ENCODE results near the gene KLHL29. TPM values are rescaled to one million over a fixed set of nuclear protein-coding genes. Genes with fewer than 3 reads are reported as not detected.

KLHL29 gene
- total RNA-seq, 1 experiment from 2014 or later = 2.4 TPM

DNA sequence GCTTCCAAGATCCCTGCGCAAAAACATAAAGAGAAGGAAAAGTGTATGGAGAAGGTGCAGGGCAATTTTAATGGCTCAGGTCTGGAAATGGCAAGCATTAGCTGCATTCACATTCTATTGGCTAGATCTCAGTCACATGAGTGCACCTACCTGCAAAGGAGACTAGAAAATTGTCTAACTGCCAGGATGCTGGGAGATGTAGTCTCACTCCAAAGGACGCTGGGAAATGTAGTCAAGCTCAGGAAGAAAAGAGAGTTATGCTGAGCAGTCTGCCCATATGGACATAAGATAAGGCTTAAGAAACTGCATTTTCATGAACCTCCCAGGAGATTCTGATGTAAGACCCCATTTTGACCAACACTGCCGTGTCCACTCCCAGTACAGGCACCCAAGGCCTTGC, 9.5 kb upstream of the KLHL29 start:
- TF ChIP-seq, protein P1, sequence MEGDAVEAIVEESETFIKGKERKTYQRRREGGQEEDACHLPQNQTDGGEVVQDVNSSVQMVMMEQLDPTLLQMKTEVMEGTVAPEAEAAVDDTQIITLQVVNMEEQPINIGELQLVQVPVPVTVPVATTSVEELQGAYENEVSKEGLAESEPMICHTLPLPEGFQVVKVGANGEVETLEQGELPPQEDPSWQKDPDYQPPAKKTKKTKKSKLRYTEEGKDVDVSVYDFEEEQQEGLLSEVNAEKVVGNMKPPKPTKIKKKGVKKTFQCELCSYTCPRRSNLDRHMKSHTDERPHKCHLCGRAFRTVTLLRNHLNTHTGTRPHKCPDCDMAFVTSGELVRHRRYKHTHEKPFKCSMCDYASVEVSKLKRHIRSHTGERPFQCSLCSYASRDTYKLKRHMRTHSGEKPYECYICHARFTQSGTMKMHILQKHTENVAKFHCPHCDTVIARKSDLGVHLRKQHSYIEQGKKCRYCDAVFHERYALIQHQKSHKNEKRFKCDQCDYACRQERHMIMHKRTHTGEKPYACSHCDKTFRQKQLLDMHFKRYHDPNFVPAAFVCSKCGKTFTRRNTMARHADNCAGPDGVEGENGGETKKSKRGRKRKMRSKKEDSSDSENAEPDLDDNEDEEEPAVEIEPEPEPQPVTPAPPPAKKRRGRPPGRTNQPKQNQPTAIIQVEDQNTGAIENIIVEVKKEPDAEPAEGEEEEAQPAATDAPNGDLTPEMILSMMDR (conservative IDR thresholded peaks at IDR 0.05) = no peak
- Histone ChIP-seq H2BK20ac (ENCODE audit: low read depth, low read length, poor library complexity, severe bottlenecking) (no peak overlapping the region), H3K18ac (ENCODE audit: insufficient read length, low read depth, low read length) (no peak overlapping the region), H3K23me2 (ENCODE audit: insufficient read length, low read depth, low read length, poor library complexity, severe bottlenecking) (no peaks in the 10 kb centered on the region), H3K4me2 (ENCODE audit: insufficient read depth, insufficient read length, low read length) (no peak overlapping the region), H3K9ac (ENCODE audit: extremely low read depth, insufficient read length, low read length) (no peak overlapping the region), H2BK5ac (ENCODE audit: insufficient read length, low read length) (no peak overlapping the region), H3K27ac (ENCODE audit: insufficient read length, low read depth, low read length) (no peak overlapping the region), H3K4ac (ENCODE audit: low read depth, low read length) (no peak overlapping the region), H3K27me3 (ENCODE audit: insufficient read depth, low read length) (no peaks in the 10 kb centered on the region; the same call in 1 of the 2 replicates), H3T11ph (ENCODE audit: low read length) (no peak overlapping the region), H3K9me3 (ENCODE audit: control insufficient read depth, low read depth, low read length) (no peaks in the 10 kb centered on the region), H2BK12ac (ENCODE audit: insufficient read length, low read depth, low read length) (no peak overlapping the region), H3K56ac (ENCODE audit: insufficient read length, low read depth, low read length) (no peak overlapping the region), H4K8ac (replicated peaks; ENCODE audit: insufficient read length, low read depth, low read length) (no peak overlapping the region), H2AFZ (ENCODE audit: low read length) (no peak overlapping the region), H3K79me1 (ENCODE audit: insufficient read depth, low read depth, low read length, poor library complexity, severe bottlenecking) (no peaks in the 10 kb centered on the region), H3K23ac (ENCODE audit: insufficient read length, low read depth, low read length) (no peak overlapping the region), H3K79me2 (ENCODE audit: insufficient read depth, low read length) (no peaks in the 10 kb centered on the region), H4K91ac (ENCODE audit: insufficient read length, low read depth, low read length) (no peak overlapping the region), H3K4me1 (ENCODE audit: insufficient read depth, low read length) (no peaks in the 10 kb centered on the region), H3K14ac (ENCODE audit: insufficient read depth, low read length) (no peak overlapping the region), H4K5ac (ENCODE audit: insufficient read length, low read depth, low read length) (no peak overlapping the region), H4K20me1 (ENCODE audit: control insufficient read depth, insufficient read depth, insufficient read length) (no peaks in the 10 kb centered on the region), H2BK15ac (ENCODE audit: low read depth, low read length) (no peak overlapping the region), H2BK120ac (ENCODE audit: low read depth, low read length, poor library complexity, severe bottlenecking) (no peak overlapping the region), H2AK5ac (ENCODE audit: insufficient read length, low read length) (no peak overlapping the region)
- no peak overlapping the region; a peak in 1 of 7 replicates for H3K27ac Mint-ChIP-seq
- H3K9me3 Mint-ChIP-seq = 0 out of 5 replicates have a peak, but pooled peaks cover 0 to 2% of the 10 kb centered on the region in 2 experiments
- no peak for DNase-seq
- peaks cover 30% of the 10 kb centered on the region for H3K27me3 Mint-ChIP-seq (ENCODE audit: low read depth)
- H3K4me1 Mint-ChIP-seq = peaks cover 8 to 10% of the 10 kb centered on the region in 2 experiments
- no peak overlapping the region for H3K4me3 Mint-ChIP-seq
- H3K36me3 Mint-ChIP-seq (ENCODE audit: insufficient read depth in 1 of 3, low read depth in 3 of 3) = no peaks in the 10 kb centered on the region
- WGBS (ENCODE audit: extremely low coverage, insufficient read length, low lambda C conversion rate) = no CpG with 5 or more reads among the region's 3 CpGs
